ENCODE results near the gene ADAM15.

DNA sequence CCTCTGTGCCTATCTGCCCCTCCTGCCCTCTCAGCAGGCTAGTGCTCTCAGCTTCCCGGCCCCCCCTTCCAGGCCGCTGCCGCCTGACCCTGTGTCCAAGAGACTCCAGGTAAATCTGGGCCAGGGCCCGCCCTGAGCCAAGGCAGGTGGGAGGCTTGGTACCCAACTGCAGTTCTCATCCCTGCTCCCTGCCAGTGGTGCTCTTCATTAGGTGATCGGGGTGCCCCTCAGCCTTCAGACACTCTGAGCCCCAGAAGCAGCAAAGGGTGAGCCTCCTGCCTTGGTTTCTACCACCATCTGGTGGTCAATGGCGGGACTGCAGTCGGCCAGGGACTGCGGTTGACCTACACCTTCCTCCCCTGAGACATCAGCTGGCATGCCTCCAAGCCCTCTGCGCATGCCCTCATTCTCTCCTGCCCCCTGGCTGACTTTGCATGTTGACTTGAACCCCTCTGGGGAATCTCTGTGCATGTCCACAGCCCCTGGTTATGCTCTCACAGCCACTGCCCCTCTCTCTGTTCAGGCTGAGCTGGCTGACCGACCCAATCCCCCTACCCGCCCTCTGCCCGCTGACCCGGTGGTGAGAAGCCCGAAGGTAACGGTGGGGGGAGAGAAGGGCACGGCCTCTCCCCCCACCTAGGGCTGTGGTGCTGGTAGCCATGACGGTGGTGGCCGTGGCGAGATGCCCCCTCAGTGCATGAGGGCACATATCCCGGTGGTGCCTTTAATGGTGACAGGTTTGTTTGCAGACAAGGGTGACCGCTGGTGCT is 10.4 kb downstream of the ADAM15 start:
- TF ChIP-seq, protein P1, sequence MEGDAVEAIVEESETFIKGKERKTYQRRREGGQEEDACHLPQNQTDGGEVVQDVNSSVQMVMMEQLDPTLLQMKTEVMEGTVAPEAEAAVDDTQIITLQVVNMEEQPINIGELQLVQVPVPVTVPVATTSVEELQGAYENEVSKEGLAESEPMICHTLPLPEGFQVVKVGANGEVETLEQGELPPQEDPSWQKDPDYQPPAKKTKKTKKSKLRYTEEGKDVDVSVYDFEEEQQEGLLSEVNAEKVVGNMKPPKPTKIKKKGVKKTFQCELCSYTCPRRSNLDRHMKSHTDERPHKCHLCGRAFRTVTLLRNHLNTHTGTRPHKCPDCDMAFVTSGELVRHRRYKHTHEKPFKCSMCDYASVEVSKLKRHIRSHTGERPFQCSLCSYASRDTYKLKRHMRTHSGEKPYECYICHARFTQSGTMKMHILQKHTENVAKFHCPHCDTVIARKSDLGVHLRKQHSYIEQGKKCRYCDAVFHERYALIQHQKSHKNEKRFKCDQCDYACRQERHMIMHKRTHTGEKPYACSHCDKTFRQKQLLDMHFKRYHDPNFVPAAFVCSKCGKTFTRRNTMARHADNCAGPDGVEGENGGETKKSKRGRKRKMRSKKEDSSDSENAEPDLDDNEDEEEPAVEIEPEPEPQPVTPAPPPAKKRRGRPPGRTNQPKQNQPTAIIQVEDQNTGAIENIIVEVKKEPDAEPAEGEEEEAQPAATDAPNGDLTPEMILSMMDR (IDR thresholded peaks at IDR 0.05), result peak; percentile 98 to 99 (median 99)
- TF ChIP-seq POLR2A (IDR thresholded peaks at IDR 0.05), result no peak

Data from right lobe of liver (tissue), 4 donors.